Glutamatergic neuron (in vitro differentiated cells): ENCODE data around the gene LYZL2. TPM values are rescaled to one million over a fixed set of nuclear protein-coding genes. Genes with fewer than 3 reads are reported as not detected.
"Not testable (repeated sequence)": the region's sequence is repeated elsewhere in the genome, so short reads cannot be mapped to it uniquely, and the experiment has no call there.

Experiments used
- DNase-seq: peaks from one replicate; pipeline ENCODE4 v3.0.0; 2022
- H3K27ac Mint-ChIP-seq: one replicate; pipeline ENCODE4 v1.8.0; 2020; ENCODE audit warnings: mild to moderate bottlenecking, mixed read lengths, inconsistent platforms; ENCODE audit not compliant: unreplicated experiment
- H3K27me3 Mint-ChIP-seq: one replicate; pipeline ENCODE4 v1.8.0; 2020; ENCODE audit warnings: mild to moderate bottlenecking, moderate library complexity, mixed read lengths, inconsistent platforms; ENCODE audit not compliant: unreplicated experiment
- H3K36me3 Mint-ChIP-seq: one replicate; pipeline ENCODE4 v1.8.0; 2020; ENCODE audit warnings: mild to moderate bottlenecking, mixed read lengths, inconsistent platforms; ENCODE audit not compliant: unreplicated experiment
- H3K4me1 Mint-ChIP-seq: one replicate; pipeline ENCODE4 v1.8.0; 2020; ENCODE audit warnings: mild to moderate bottlenecking, low read depth, mixed read lengths, inconsistent platforms; ENCODE audit not compliant: unreplicated experiment
- H3K4me3 Mint-ChIP-seq: one replicate; pipeline ENCODE4 v1.8.0; 2020; ENCODE audit warnings: mild to moderate bottlenecking, mixed read lengths, inconsistent platforms; ENCODE audit not compliant: unreplicated experiment
- H3K9me3 Mint-ChIP-seq: one replicate; pipeline ENCODE4 v1.8.0; 2020; ENCODE audit warnings: mild to moderate bottlenecking, moderate library complexity, mixed read lengths, inconsistent platforms; ENCODE audit not compliant: unreplicated experiment
- long read RNA-seq: library from polyadenylated mRNA; unstranded; transcript quantifications from one replicate; pipeline ENCODE4 v2.0.0, GENCODE V29; 2020; ENCODE audit not compliant: unreplicated experiment
- total RNA-seq: library from RNA; stranded (reverse); fragmentation: NEBNext Ultra II Directional; extraction: Animal tissue kit (Norgen Biotek cat#: 25700); gene quantifications from one replicate; pipeline ENCODE4 v1.2.1, GENCODE V29; 2021; ENCODE audit not compliant: unreplicated experiment
- TF ChIP-seq, protein P1 (sequence below): fragments of 200-600 bp; sonication (generic); IDR thresholded peaks from one replicate; pipeline ENCODE4 v1.5.0; 2021; ENCODE audit not compliant: partially characterized antibody, unreplicated experiment

The LYZL2 gene
- not detected for total RNA-seq
- long read RNA-seq, result 0 reads

DNA sequence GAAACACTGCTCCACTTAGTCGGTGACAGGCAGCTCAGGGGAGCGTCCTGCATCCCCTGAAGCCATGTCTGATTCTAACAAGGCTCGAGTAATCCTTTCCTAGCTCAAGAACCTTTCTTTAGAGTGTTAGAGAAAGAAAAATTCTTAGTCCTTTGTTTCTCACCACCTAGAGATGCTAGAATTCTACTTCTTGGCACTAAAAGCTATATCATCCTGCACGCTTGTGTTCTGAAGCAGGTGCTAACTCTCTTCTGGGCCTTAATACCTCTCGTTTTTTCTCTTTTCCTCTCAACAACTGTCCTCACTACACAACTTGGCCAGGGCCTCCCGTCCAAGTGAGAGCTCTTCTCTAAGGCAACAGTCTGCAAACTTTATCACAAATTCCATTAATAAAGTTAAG is at the start of gene LYZL2:
LYZL2 (minus strand) TSS at position 101 of the 400 bp plus-strand sequence. CDS start 2,838 bp downstream, outside the sequence.
- Mint-ChIP-seq H3K4me1 (no peaks in the 10 kb centered on the region), H3K9me3 (peaks cover 2% of the 10 kb centered on the region), H3K36me3 (no peaks in the 10 kb centered on the region), H3K4me3 (no peak within 1 kb of the TSS), H3K27ac (no peak within 1 kb of the TSS), H3K27me3 (peaks cover 1% of the 10 kb centered on the region)
- TF ChIP-seq, protein P1, sequence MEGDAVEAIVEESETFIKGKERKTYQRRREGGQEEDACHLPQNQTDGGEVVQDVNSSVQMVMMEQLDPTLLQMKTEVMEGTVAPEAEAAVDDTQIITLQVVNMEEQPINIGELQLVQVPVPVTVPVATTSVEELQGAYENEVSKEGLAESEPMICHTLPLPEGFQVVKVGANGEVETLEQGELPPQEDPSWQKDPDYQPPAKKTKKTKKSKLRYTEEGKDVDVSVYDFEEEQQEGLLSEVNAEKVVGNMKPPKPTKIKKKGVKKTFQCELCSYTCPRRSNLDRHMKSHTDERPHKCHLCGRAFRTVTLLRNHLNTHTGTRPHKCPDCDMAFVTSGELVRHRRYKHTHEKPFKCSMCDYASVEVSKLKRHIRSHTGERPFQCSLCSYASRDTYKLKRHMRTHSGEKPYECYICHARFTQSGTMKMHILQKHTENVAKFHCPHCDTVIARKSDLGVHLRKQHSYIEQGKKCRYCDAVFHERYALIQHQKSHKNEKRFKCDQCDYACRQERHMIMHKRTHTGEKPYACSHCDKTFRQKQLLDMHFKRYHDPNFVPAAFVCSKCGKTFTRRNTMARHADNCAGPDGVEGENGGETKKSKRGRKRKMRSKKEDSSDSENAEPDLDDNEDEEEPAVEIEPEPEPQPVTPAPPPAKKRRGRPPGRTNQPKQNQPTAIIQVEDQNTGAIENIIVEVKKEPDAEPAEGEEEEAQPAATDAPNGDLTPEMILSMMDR, result no peak
- DNase-seq, result no peak

DNA sequence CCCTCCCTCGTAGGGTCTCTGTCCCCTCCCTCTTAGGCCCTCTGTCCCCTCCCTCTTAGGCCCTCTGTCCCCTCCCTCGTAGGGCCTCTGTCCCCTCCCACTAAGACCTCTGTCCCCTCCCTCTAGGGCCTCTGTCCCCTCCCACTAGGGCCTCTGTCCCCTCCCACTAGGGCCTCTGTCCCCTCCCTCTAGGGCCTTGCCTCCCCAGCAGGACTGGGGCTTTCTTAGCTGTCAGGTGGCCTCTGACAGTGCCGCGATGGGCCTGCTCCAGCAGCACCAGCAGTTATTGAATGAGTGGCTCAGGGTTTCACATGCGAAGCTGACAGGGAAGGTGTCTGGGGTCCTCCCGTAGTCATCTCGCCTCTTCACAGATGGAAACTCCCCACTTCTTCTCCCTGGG is 48.1 kb upstream of the LYZL2 start:
- DNase-seq, H3K27me3 Mint-ChIP-seq, H3K4me1 Mint-ChIP-seq: not testable (repeated sequence)

GRCh38 chr10:30677146-30677545 is 47.6 kb upstream of the LYZL2 start:
- H3K4me1 Mint-ChIP-seq, H3K9me3 Mint-ChIP-seq, H3K4me3 Mint-ChIP-seq: not testable (repeated sequence)

More for the DNA sequence above, 48.1 kb upstream of the LYZL2 start:
- H3K27ac Mint-ChIP-seq, H3K9me3 Mint-ChIP-seq, H3K4me3 Mint-ChIP-seq, H3K36me3 Mint-ChIP-seq: not testable (repeated sequence)

GRCh38 chr10:30675791-30676718 is 46.5 kb upstream of the LYZL2 start:
- Mint-ChIP-seq H3K27ac (no peak overlapping the region), H3K9me3 (peaks cover 2% of the 10 kb centered on the region), H3K36me3 (peaks cover 8% of the 10 kb centered on the region), H3K4me1 (peaks cover 2% of the 10 kb centered on the region), H3K4me3 (no peak overlapping the region), H3K27me3 (peaks cover 2% of the 10 kb centered on the region)
- no peak for DNase-seq
- TF ChIP-seq, protein P1, result no peak

More at GRCh38 chr10:30677146-30677545, 47.6 kb upstream of the LYZL2 start:
- not testable (repeated sequence) for H3K36me3 Mint-ChIP-seq, DNase-seq, H3K27ac Mint-ChIP-seq, H3K27me3 Mint-ChIP-seq

DNA sequence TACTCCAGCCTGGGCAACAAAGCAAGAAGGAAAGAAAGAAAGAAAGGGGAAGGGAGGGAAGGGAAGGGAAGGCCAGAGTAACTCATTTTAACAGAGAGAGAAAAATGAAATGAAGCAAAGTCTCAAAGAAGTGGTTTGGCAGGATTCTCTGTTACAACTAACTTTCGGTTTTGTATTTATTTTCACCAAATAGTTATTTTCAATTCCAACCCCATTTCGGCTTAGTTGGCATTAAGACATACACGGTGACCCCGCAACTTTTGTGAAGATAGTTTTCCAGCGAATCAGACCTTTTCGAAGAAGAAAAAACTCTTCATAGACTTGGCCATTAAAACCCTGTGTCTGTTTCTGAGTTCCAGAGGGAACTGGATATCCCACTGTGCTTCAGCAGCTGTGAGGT is 45.2 kb upstream of the LYZL2 start:
- H3K36me3 Mint-ChIP-seq, result no peaks in the 10 kb centered on the region
- H3K9me3 Mint-ChIP-seq, result peaks cover 2% of the 10 kb centered on the region
- no peak for DNase-seq
- no peak overlapping the region for H3K4me3 Mint-ChIP-seq
- TF ChIP-seq, protein P1, result no peak
- peaks cover 2% of the 10 kb centered on the region for H3K4me1 Mint-ChIP-seq
- no peak overlapping the region for H3K27ac Mint-ChIP-seq
- peaks cover 2% of the 10 kb centered on the region for H3K27me3 Mint-ChIP-seq

DNA sequence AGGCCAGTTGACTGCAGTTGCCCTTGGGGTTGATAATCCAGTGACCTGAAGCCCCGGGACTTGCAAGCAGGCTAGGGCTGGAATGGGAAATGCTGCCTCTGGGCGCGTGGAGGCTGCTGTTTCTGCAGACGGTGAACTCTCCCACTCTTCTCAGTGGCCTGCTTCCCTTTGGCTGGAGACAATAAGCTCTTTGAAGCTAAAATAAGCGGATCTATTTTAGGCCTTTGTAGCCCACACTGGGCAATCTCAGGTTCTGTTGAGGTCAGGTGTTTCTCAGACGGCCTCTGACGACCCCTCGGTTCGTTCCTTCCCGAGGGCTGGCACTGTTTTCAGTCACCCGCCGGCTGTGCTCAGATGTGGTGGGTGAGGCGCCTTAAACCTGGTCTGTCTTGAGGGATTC is 43.7 kb upstream of the LYZL2 start:
- not testable (repeated sequence) for H3K27me3 Mint-ChIP-seq, H3K4me3 Mint-ChIP-seq, H3K27ac Mint-ChIP-seq, H3K9me3 Mint-ChIP-seq, H3K36me3 Mint-ChIP-seq, H3K4me1 Mint-ChIP-seq, DNase-seq

GRCh38 chr10:30672338-30672737 is 42.8 kb upstream of the LYZL2 start:
- H3K9me3 Mint-ChIP-seq, H3K4me1 Mint-ChIP-seq, DNase-seq, H3K36me3 Mint-ChIP-seq, H3K27ac Mint-ChIP-seq, H3K27me3 Mint-ChIP-seq, H3K4me3 Mint-ChIP-seq: not testable (repeated sequence)
